ENCODE data around the gene TBCK. TPM values are rescaled to one million over a fixed set of nuclear protein-coding genes. Genes with fewer than 3 reads are reported as not detected.

The TBCK gene
- total and polyA plus RNA-seq, 2 of the 8 experiments (the other 6 are each of a cell fraction or from before 2014, with no cell fraction given): 10.2 to 18.7 TPM

GRCh38 chr4:105998171-105999063 lies 317.6 kb downstream of the TBCK start:
- Histone ChIP-seq H4K91ac (replicated peaks; ENCODE audit: insufficient read length, low read length) (peak overlapping the region; percentile 61), H3K4me3 (ENCODE audit: extremely low read depth in 1 of 4, insufficient read depth in 2 of 4, low read depth in 3 of 4, low read length in 4 of 4) (no peak overlapping the region), H3K14ac (ENCODE audit: insufficient read length) (no peak overlapping the region), H2AFZ (ENCODE audit: low read length) (no peak overlapping the region), H3K27ac (ENCODE audit: low read depth, low read length) (no peak overlapping the region), H3K27me3 (replicated peaks in 1 of 4; ENCODE audit: control insufficient read depth in 3 of 4, extremely low read depth in 1 of 4, insufficient read depth in 3 of 4, low read length in 3 of 4) (no peaks in the 10 kb centered on the region), H3K4me2 (ENCODE audit: insufficient read depth in 1 of 2, low read depth in 2 of 2, low read length in 2 of 2) (no peak overlapping the region), H3K4me1 (replicated peaks in 1 of 4; ENCODE audit: control insufficient read depth in 3 of 4, insufficient read depth in 4 of 4, low read length in 3 of 4) (peaks cover 0 to 5% (median 2%) of the 10 kb centered on the region in 4 experiments; a peak in 2 of 7 replicates), H2BK20ac (ENCODE audit: low read length) (no peak overlapping the region; the same call in 1 of the 2 replicates), H3K9me3 (ENCODE audit: insufficient read depth in 2 of 2, low read depth in 1 of 2, low read length in 1 of 2) (no peaks in the 10 kb centered on the region), H3K18ac (ENCODE audit: extremely low read depth, low read length) (0 out of 2 replicates have a peak overlapping the region, but pooled peaks have one; percentile 21), H3K36me3 (ENCODE audit: control insufficient read depth in 2 of 4, insufficient read depth in 4 of 4, low read length in 3 of 4) (no peaks in the 10 kb centered on the region), H2BK120ac (replicated peaks; ENCODE audit: low read depth, low read length) (peak overlapping the region; percentile 77), H3K79me1 (ENCODE audit: low read depth, low read length) (no peaks in the 10 kb centered on the region), H3K23me2 (ENCODE audit: low read depth, low read length) (no peaks in the 10 kb centered on the region; the same call in 1 of the 2 replicates), H4K20me1 (replicated peaks in 1 of 2; ENCODE audit: control insufficient read depth in 1 of 2, insufficient read depth in 2 of 2, low read length in 2 of 2) (no peaks in the 10 kb centered on the region), H2BK5ac (ENCODE audit: low read depth, low read length) (peak overlapping the region; percentile 47; the same call in 1 of the 2 replicates), H3K9ac (replicated peaks in 1 of 4; ENCODE audit: extremely low read depth in 1 of 4, low read depth in 3 of 4, low read length in 3 of 4) (no peak overlapping the region), H3K56ac (replicated peaks; ENCODE audit: insufficient read length, low read depth, low read length) (no peak overlapping the region), H2BK12ac (ENCODE audit: low read depth, low read length) (peak overlapping the region; percentile 69; the same call in 1 of the 2 replicates), H4K5ac (ENCODE audit: insufficient read length, low read depth, low read length) (no peak overlapping the region), H4K8ac (ENCODE audit: extremely low read depth, insufficient read depth, low read length) (no peak overlapping the region), H3K4ac (replicated peaks; ENCODE audit: insufficient read length, low read depth, low read length) (no peak overlapping the region), H2BK15ac (ENCODE audit: low read length) (no peak overlapping the region), H2AK5ac (ENCODE audit: low read depth, low read length) (no peak overlapping the region), H3K23ac (ENCODE audit: insufficient read length) (no peak overlapping the region), H3K79me2 (ENCODE audit: control insufficient read depth in 1 of 2, insufficient read depth in 2 of 2, low read length in 2 of 2) (no peaks in the 10 kb centered on the region)
- CTCF ChIA-PET (ENCODE audit: partially characterized antibody): interaction anchor here (0.7 kb wide), 1 partner anchor 332 kb away, joined by 3 read pairs; no protein-coding TSS in a partner anchor
- FAIRE-seq (peak; percentile 7), DNase-seq (ENCODE audit: low read depth in 1 of 2, low spot score in 2 of 2) (no peak)
- 76% methylated on average over 7 of the region's 7 CpGs; no CpG with 5 or more reads in 1 of the 2 experiments for WGBS, 2 experiments (ENCODE audit: extremely low coverage in 1 of 2, insufficient coverage in 1 of 2, insufficient read length in 1 of 2, insufficient replicate concordance in 2 of 2, low coverage in 1 of 2, low lambda C conversion rate in 2 of 2, missing lambda C conversion rate in 1 of 2)
- POLR2A ChIA-PET (ENCODE audit: partially characterized antibody): no interaction called here
